PC-9 (cell line): ENCODE results near the gene PRKRA. TPM values are rescaled to one million over a fixed set of nuclear protein-coding genes. Genes with fewer than 3 reads are reported as not detected.

Experiments used
- BruUV-seq: library from RNA; stranded (reverse); fragments of 400-500 nt; replicated peaks from 2 replicates; lab custom pipeline; 2021; lab: Mats Ljungman, UMichigan
- CTCF ChIA-PET: fragments of 300-600 bp; sonication (Branson Sonifier 250); formaldehyde crosslinking; loops from one replicate; lab custom pipeline; 2022; ENCODE audit warnings: antibody characterized with exemption; lab: Charles Lee
- POLR2A ChIA-PET: fragments of 300-600 bp; sonication (Branson Sonifier 250); formaldehyde crosslinking; loops from one replicate; lab custom pipeline; 2022; ENCODE audit warnings: antibody characterized with exemption; ENCODE audit not compliant: unreplicated experiment; lab: Charles Lee
- DNase-seq, 2 experiments: peaks; one replicate each; pipeline versions ENCODE4 v3.0.0 to v3.0.0-alpha.2; 2015 to 2022; ENCODE audit warnings: mixed read lengths in 1 of 2
- H2AFZ ChIP-seq: fragments of 200-600 bp; sonication (generic); 2 replicates; pipeline ENCODE4 v1.8.1; 2017; ENCODE audit warnings: antibody characterized with exemption
- H3F3A ChIP-seq: fragments of 200-600 bp; sonication (generic); 2 replicates; pipeline ENCODE4 v1.8.1; 2017; ENCODE audit warnings: antibody characterized with exemption, mild to moderate bottlenecking, low read depth; ENCODE audit not compliant: insufficient read depth
- H3K27ac ChIP-seq: fragments of 200-600 bp; sonication (generic); 2 replicates; pipeline ENCODE4 v1.6.1; 2016; ENCODE audit warnings: mixed run types
- H3K27me3 ChIP-seq: fragments of 200-600 bp; sonication (generic); 2 replicates; pipeline ENCODE4 v1.6.1; 2016; ENCODE audit warnings: low read depth, mixed run types; ENCODE audit not compliant: insufficient read depth
- H3K36me3 ChIP-seq: fragments of 200-600 bp; sonication (generic); 2 replicates; pipeline ENCODE4 v1.6.1; 2016; ENCODE audit warnings: low read depth, mixed run types
- H3K4me1 ChIP-seq: fragments of 200-600 bp; sonication (generic); replicated peaks from 2 replicates; pipeline ENCODE4 v1.6.1; 2016; ENCODE audit warnings: mixed run types; ENCODE audit not compliant: insufficient read depth
- H3K4me2 ChIP-seq: fragments of 200-600 bp; sonication (generic); 2 replicates; pipeline ENCODE4 v1.6.1; 2017; ENCODE audit warnings: mixed run types
- H3K4me3 ChIP-seq: fragments of 200-600 bp; sonication (generic); 2 replicates; pipeline ENCODE4 v1.6.1; 2016; ENCODE audit warnings: mixed run types
- H3K79me2 ChIP-seq: fragments of 200-600 bp; sonication (generic); 2 replicates; pipeline ENCODE4 v1.6.1; 2017; ENCODE audit warnings: low read depth, mixed run types
- H3K9me2 ChIP-seq: fragments of 200-600 bp; sonication (generic); 2 replicates; pipeline ENCODE4 v1.8.1; 2017; ENCODE audit warnings: mild to moderate bottlenecking; ENCODE audit not compliant: insufficient read depth
- H3K9me3 ChIP-seq: fragments of 200-600 bp; sonication (generic); 2 replicates; pipeline ENCODE4 v1.8.1; 2016; ENCODE audit warnings: low read depth; ENCODE audit not compliant: insufficient read depth
- H4K20me1 ChIP-seq: fragments of 200-600 bp; sonication (generic); 2 replicates; pipeline ENCODE4 v1.8.1; 2017; ENCODE audit not compliant: insufficient read depth
- EZH2 ChIP-seq: fragments of 200-600 bp; sonication (generic); IDR thresholded peaks from 2 replicates; pipeline ENCODE4 v1.8.0; 2017; ENCODE audit warnings: antibody characterized with exemption, low read depth
- intact Hi-C: fragments of 100-400 bp; cut with micrococcal nuclease; formaldehyde crosslinking; loops from one replicate; pipeline ENCODE4 v1.10.0; 2022; ENCODE audit not compliant: unreplicated experiment
- total RNA-seq: library from RNA; stranded (reverse); gene quantifications from 2 replicates; pipeline ENCODE4 v1.2.3, GENCODE V29; 2021
- TF ChIP-seq, protein P1 (sequence below): fragments of 200-600 bp; sonication (generic); conservative IDR thresholded peaks from 2 replicates; pipeline ENCODE4 v1.6.1; 2017; ENCODE audit warnings: mixed run types, antibody characterized with exemption, mild to moderate bottlenecking, moderate library complexity

The PRKRA gene
- total RNA-seq, 1 experiment from 2014 or later = 93.3 TPM

DNA sequence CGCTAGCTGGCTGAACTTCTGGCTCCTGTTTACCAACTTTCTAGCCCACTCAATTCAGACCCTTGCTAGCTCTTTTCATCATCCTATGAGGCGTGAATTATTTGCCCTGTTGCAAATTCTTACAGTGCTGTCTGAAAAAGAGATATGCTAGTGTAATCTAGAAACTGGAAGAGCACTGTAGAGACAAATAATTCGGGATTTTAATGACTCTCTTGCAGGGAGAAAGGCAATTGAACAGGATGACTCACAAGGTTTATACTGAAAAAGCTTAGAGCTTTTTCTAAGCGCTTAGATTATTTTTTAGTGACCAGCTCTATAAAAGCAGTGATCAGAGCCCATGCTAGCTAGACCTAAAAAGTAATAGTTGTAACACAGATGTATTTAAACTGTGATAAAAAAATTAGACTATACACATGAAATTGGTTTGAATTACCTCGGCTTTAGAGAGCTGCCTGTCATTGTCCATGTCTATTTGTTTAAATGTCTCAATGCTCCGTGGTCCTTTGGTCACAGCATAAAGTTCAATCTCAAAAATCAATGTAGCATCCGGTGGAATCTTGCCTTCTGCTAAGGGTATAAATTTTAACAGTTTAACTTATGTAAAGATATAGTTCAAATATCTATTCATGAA, 18.4 kb upstream of the PRKRA start:
- no peak overlapping the region for H3K27ac ChIP-seq
- BruUV-seq = no TSS peak
- no peak for DNase-seq
- H3K4me3 ChIP-seq = no peak overlapping the region
- no peak overlapping the region for H3K4me2 ChIP-seq
- no peaks in the 10 kb centered on the region; the same call in 1 of the 2 replicates for H3K9me2 ChIP-seq
- no peaks in the 10 kb centered on the region for H3K9me3 ChIP-seq
- POLR2A ChIA-PET = no interaction called here
- CTCF ChIA-PET = no interaction called here
- H4K20me1 ChIP-seq = no peaks in the 10 kb centered on the region
- TF ChIP-seq, protein P1, sequence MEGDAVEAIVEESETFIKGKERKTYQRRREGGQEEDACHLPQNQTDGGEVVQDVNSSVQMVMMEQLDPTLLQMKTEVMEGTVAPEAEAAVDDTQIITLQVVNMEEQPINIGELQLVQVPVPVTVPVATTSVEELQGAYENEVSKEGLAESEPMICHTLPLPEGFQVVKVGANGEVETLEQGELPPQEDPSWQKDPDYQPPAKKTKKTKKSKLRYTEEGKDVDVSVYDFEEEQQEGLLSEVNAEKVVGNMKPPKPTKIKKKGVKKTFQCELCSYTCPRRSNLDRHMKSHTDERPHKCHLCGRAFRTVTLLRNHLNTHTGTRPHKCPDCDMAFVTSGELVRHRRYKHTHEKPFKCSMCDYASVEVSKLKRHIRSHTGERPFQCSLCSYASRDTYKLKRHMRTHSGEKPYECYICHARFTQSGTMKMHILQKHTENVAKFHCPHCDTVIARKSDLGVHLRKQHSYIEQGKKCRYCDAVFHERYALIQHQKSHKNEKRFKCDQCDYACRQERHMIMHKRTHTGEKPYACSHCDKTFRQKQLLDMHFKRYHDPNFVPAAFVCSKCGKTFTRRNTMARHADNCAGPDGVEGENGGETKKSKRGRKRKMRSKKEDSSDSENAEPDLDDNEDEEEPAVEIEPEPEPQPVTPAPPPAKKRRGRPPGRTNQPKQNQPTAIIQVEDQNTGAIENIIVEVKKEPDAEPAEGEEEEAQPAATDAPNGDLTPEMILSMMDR = no peak
- no peak for TF ChIP-seq EZH2
- no peaks in the 10 kb centered on the region for H3F3A ChIP-seq
- intact Hi-C loops = no loop called here
- H3K27me3 ChIP-seq = no peaks in the 10 kb centered on the region
- H3K36me3 ChIP-seq = no peaks in the 10 kb centered on the region
- H3K79me2 ChIP-seq = no peaks in the 10 kb centered on the region
- H3K4me1 ChIP-seq = no peaks in the 10 kb centered on the region
- H2AFZ ChIP-seq = no peak overlapping the region

DNA sequence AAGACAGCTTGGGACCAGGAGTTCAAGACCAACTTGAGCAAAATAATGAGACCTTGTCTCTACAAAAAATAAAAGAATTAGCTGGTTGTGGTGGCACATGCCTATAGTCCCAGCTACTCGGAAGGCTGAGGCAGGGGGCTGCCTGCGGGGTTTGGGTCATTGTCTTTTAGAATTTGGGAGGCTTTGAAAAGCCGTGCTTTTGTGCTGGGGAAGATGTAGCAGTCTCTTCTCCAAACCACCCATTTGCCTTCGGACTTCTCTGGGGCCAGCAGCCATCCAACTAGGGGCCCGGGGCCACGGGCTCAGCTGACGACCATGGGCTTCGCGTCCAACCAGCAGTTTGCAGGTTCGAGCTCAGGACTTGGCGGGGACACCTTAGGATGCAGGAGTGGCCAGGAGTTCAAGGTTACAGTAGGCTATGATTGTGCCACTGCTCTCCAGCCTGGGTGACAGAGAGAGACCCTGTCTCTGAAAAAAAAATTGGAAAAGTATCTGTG, 6.5 kb upstream of the PRKRA start:
- Histone ChIP-seq H3K4me2 (no peak overlapping the region), H3F3A (peaks cover under 1% of the 10 kb centered on the region; the same call in 1 of the 2 replicates), H3K79me2 (0 out of 2 replicates have a peak, but pooled peaks cover 1% of the 10 kb centered on the region), H2AFZ (no peak overlapping the region), H3K27ac (no peak overlapping the region), H3K9me3 (no peaks in the 10 kb centered on the region), H3K27me3 (no peaks in the 10 kb centered on the region), H4K20me1 (no peaks in the 10 kb centered on the region), H3K4me1 (peaks cover 5% of the 10 kb centered on the region), H3K4me3 (no peak overlapping the region), H3K36me3 (no peaks in the 10 kb centered on the region), H3K9me2 (no peaks in the 10 kb centered on the region; the same call in 1 of the 2 replicates)
- no peak for DNase-seq
- BruUV-seq = no TSS peak
- CTCF ChIA-PET = no interaction called here
- no peak for TF ChIP-seq EZH2
- TF ChIP-seq, protein P1 = no peak
- intact Hi-C loops = no loop called here
- POLR2A ChIA-PET = no interaction called here

DNA sequence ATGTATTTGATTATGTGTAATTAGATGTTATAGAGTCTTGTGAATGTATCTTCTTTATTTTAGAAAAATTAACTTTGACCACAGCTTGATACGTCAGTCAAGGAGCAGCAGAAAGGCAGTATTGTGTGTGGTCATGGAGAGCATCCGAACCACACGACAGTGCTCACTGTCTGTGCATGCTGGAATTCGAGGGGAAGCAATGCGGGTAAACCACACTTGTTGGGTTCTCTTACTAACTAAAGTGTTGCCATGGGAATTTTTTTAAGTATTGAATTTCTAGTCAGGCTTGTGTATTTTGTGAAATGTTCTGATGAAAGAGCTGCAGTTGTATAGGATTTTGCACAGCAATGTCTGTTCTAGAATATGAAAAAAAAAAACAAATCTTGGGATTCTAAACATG, 5.0 kb upstream of the PRKRA start:
- no peak for DNase-seq
- Histone ChIP-seq H2AFZ (no peak overlapping the region), H3K9me3 (no peaks in the 10 kb centered on the region), H3K27me3 (no peaks in the 10 kb centered on the region), H4K20me1 (no peaks in the 10 kb centered on the region), H3K27ac (no peak overlapping the region), H3K36me3 (no peaks in the 10 kb centered on the region), H3K79me2 (0 out of 2 replicates have a peak, but pooled peaks cover 5% of the 10 kb centered on the region), H3K4me1 (peaks cover 10% of the 10 kb centered on the region), H3K9me2 (no peaks in the 10 kb centered on the region; the same call in 1 of the 2 replicates), H3F3A (peaks cover 13% of the 10 kb centered on the region), H3K4me2 (no peak overlapping the region), H3K4me3 (no peak overlapping the region)
- no TSS peak for BruUV-seq
- POLR2A ChIA-PET = interaction anchor here (0.7 kb wide), 1 partner anchor 1609 kb away, joined by 3 read pairs; no protein-coding TSS in a partner anchor
- TF ChIP-seq EZH2 = no peak
- TF ChIP-seq, protein P1 = no peak
- intact Hi-C loops = no loop called here
- CTCF ChIA-PET = interaction anchor here (0.6 kb wide), 1 partner anchor 656 kb away, joined by 3 read pairs; no protein-coding TSS in a partner anchor
